GM23338 (cell line): ENCODE data around the gene ZNF532. TPM values are rescaled to one million over a fixed set of nuclear protein-coding genes. Genes with fewer than 3 reads are reported as not detected.

Experiments
- ATAC-seq: fragments of 200-7000 bp; cut with Tn5 transposase; 3 replicates; pipeline ENCODE4 v1.9.1; 2020
- DNase-seq: peaks from one replicate; pipeline ENCODE4 v3.0.0-alpha.2; 2015; ENCODE audit warnings: low spot score
- H2AFZ ChIP-seq: fragments of 200-600 bp; sonication (generic); 2 replicates; pipeline ENCODE4 v1.8.0; 2016; ENCODE audit warnings: antibody characterized with exemption, mild to moderate bottlenecking, moderate library complexity
- H3F3A ChIP-seq: fragments of 200-600 bp; sonication (generic); replicated peaks from 2 replicates; pipeline ENCODE4 v1.8.0; 2017; ENCODE audit warnings: antibody characterized with exemption, mixed run types, low read depth
- H3K27ac ChIP-seq: fragments of 200-600 bp; sonication (generic); 2 replicates; pipeline ENCODE4 v1.6.1; 2016; ENCODE audit warnings: low read depth
- H3K27me3 ChIP-seq: fragments of 200-600 bp; sonication (generic); 2 replicates; pipeline ENCODE4 v1.8.0; 2016; ENCODE audit warnings: mild to moderate bottlenecking, mixed run types, moderate library complexity; ENCODE audit not compliant: insufficient read depth
- H3K36me3 ChIP-seq: fragments of 200-600 bp; sonication (generic); 2 replicates; pipeline ENCODE4 v1.8.0; 2016; ENCODE audit warnings: mild to moderate bottlenecking; ENCODE audit not compliant: insufficient read depth
- H3K4me1 ChIP-seq: fragments of 200-600 bp; sonication (generic); 2 replicates; pipeline ENCODE4 v1.8.0; 2016; ENCODE audit warnings: mild to moderate bottlenecking, moderate library complexity; ENCODE audit not compliant: insufficient read depth
- H3K4me2 ChIP-seq: fragments of 200-600 bp; sonication (generic); 2 replicates; pipeline ENCODE4 v1.7.1; 2017; ENCODE audit warnings: mixed run types
- H3K4me3 ChIP-seq: fragments of 200-600 bp; sonication (generic); 2 replicates; pipeline ENCODE4 v1.6.1; 2016; ENCODE audit warnings: mixed run types
- H3K79me2 ChIP-seq: fragments of 200-600 bp; sonication (generic); replicated peaks from 2 replicates; pipeline ENCODE4 v1.8.0; 2017; ENCODE audit warnings: mild to moderate bottlenecking; ENCODE audit not compliant: insufficient read depth
- H3K9me2 ChIP-seq: fragments of 200-600 bp; sonication (generic); 2 replicates; pipeline ENCODE4 v1.8.0; 2017; ENCODE audit not compliant: insufficient read depth
- H4K20me1 ChIP-seq: fragments of 200-600 bp; sonication (generic); replicated peaks from 2 replicates; pipeline ENCODE4 v1.8.0; 2017; ENCODE audit warnings: mild to moderate bottlenecking; ENCODE audit not compliant: insufficient read depth
- H3K27ac Mint-ChIP-seq: 2 replicates; pipeline ENCODE4 v1.8.0; 2020; ENCODE audit warnings: inconsistent platforms, mild to moderate bottlenecking, moderate library complexity, mixed read lengths
- H3K27me3 Mint-ChIP-seq: 3 replicates; pipeline ENCODE4 v1.8.0; 2022; ENCODE audit warnings: low read depth, mild to moderate bottlenecking, moderate library complexity, mixed read lengths, inconsistent platforms; ENCODE audit not compliant: insufficient read depth, poor library complexity
- H3K36me3 Mint-ChIP-seq: 3 replicates; pipeline ENCODE4 v1.8.0; 2021; ENCODE audit warnings: low read depth, mild to moderate bottlenecking, inconsistent platforms, moderate library complexity, mixed read lengths
- H3K4me1 Mint-ChIP-seq: 3 replicates; pipeline ENCODE4 v1.8.0; 2020; ENCODE audit warnings: mild to moderate bottlenecking, inconsistent platforms, mixed read lengths
- H3K4me3 Mint-ChIP-seq: 3 replicates; pipeline ENCODE4 v1.8.0; 2021; ENCODE audit warnings: moderate library complexity, mild to moderate bottlenecking, inconsistent platforms, mixed read lengths
- H3K9me3 Mint-ChIP-seq: 3 replicates; pipeline ENCODE4 v1.8.0; 2020; ENCODE audit warnings: moderate library complexity, mild to moderate bottlenecking, inconsistent platforms, mixed read lengths
- CREB1 ChIP-seq: fragments of 250-450 bp; sonication (Bioruptor Pico); IDR thresholded peaks from 2 replicates; pipeline ENCODE4 v1.5.0; 2020; ENCODE audit warnings: low read depth, mild to moderate bottlenecking, moderate library complexity
- CTCF ChIP-seq, 2 experiments: fragments of 200-600 bp in 1 of 2; sonication (generic) in 1 of 2; conservative IDR thresholded peaks; 2 replicates each; pipeline versions ENCODE4 v1.5.1 to v1.6.1; 2016 to 2017; ENCODE audit warnings: antibody characterized with exemption in 2 of 2, low read depth in 2 of 2, mild to moderate bottlenecking in 2 of 2, moderate library complexity in 1 of 2
- ETS1 ChIP-seq: IDR thresholded peaks from 2 replicates; pipeline ENCODE4 v1.6.1; 2016; ENCODE audit warnings: antibody characterized with exemption
- EZH2 ChIP-seq: fragments of 200-600 bp; sonication (generic); IDR thresholded peaks from one replicate; pipeline ENCODE4 v1.8.0; 2017; ENCODE audit warnings: antibody characterized with exemption, mild to moderate bottlenecking, low read depth; ENCODE audit not compliant: unreplicated experiment
- EZH2phosphoT487 ChIP-seq: fragments of 200-600 bp; sonication (generic); IDR thresholded peaks from one replicate; pipeline ENCODE4 v1.8.1; 2018; ENCODE audit warnings: antibody characterized with exemption; ENCODE audit not compliant: unreplicated experiment
- JUNB ChIP-seq: IDR thresholded peaks from one replicate; pipeline ENCODE4 v1.6.1; 2016; ENCODE audit warnings: antibody characterized with exemption; ENCODE audit not compliant: unreplicated experiment
- POLR2AphosphoS5 ChIP-seq: IDR thresholded peaks from 2 replicates; pipeline ENCODE4 v1.6.1; 2016; ENCODE audit warnings: antibody characterized with exemption, low read depth
- REST ChIP-seq: IDR thresholded peaks from one replicate; pipeline ENCODE4 v1.6.1; 2018; ENCODE audit warnings: antibody characterized with exemption; ENCODE audit not compliant: unreplicated experiment
- STAT1 ChIP-seq: IDR thresholded peaks from one replicate; pipeline ENCODE4 v1.6.1; 2016; ENCODE audit warnings: antibody characterized with exemption; ENCODE audit not compliant: unreplicated experiment
- ZNF114 ChIP-seq: fragments of 250-450 bp; sonication (Bioruptor Pico); IDR thresholded peaks from 2 replicates; pipeline ENCODE4 v1.5.0; 2020; ENCODE audit warnings: mild to moderate bottlenecking, moderate library complexity
- ZNF331 ChIP-seq: fragments of 250-450 bp; sonication (Bioruptor Pico); IDR thresholded peaks from 2 replicates; pipeline ENCODE4 v1.5.0; 2020; ENCODE audit warnings: low read depth, mild to moderate bottlenecking, moderate library complexity
- polyA plus RNA-seq: library from polyadenylated mRNA; unstranded; fragments of >200 nt; fragmentation: Nextera tagmentation; extraction: Ambion mirVana; gene quantifications from 2 replicates; pipeline ENCODE4 v1.2.1, GENCODE V29; 2016
- total RNA-seq: library from RNA; depleted of rRNA; stranded (reverse); fragments of >200 nt; shearing (Covaris generic); gene quantifications from 2 replicates; pipeline ENCODE4 v1.2.3, GENCODE V29; 2014

The ZNF532 gene
- total and polyA plus RNA-seq, 2 experiments from 2014 or later: 51.5 to 225 TPM

GRCh38 chr18:58941426-58942099, 76.9 kb downstream of the ZNF532 start:
- Mint-ChIP-seq H3K27me3 (peaks cover 11% of the 10 kb centered on the region), H3K4me3 (no peak overlapping the region), H3K4me1 (peaks cover 22% of the 10 kb centered on the region), H3K27ac (no peak overlapping the region), H3K9me3 (no peaks in the 10 kb centered on the region), H3K36me3 (peaks cover 88% of the 10 kb centered on the region)
- ATAC-seq: no peak
- Histone ChIP-seq H3K9me2 (no peaks in the 10 kb centered on the region), H3K27me3 (no peaks in the 10 kb centered on the region), H4K20me1 (peaks cover 28% of the 10 kb centered on the region), H3K79me2 (peaks cover 91% of the 10 kb centered on the region), H3K4me3 (no peak overlapping the region), H3K4me2 (no peak overlapping the region), H3K4me1 (peaks cover 12% of the 10 kb centered on the region), H3K27ac (peak overlapping the region; percentile 70), H3F3A (peaks cover 50% of the 10 kb centered on the region), H3K36me3 (peaks cover 70% of the 10 kb centered on the region), H2AFZ (no peak overlapping the region)
- no peak for DNase-seq
- no peak for TF ChIP-seq CREB1 (CRISPR knock-in tag)
- no peak for TF ChIP-seq ZNF114 (CRISPR knock-in tag)
- no peak for TF ChIP-seq REST
- TF ChIP-seq EZH2phosphoT487: no peak
- no peak for TF ChIP-seq EZH2
- no peak for TF ChIP-seq STAT1

- ATAC-seq (no peak), DNase-seq (no peak)
- Histone ChIP-seq H3K27ac (peak overlapping the region; percentile 86), H3K27me3 (no peaks in the 10 kb centered on the region), H3K4me1 (peaks cover 12% of the 10 kb centered on the region), H3K9me2 (no peaks in the 10 kb centered on the region), H3K79me2 (peaks cover 84% of the 10 kb centered on the region), H2AFZ (no peak overlapping the region), H3K4me2 (no peak overlapping the region), H3K36me3 (peaks cover 65% of the 10 kb centered on the region), H4K20me1 (peaks cover 35% of the 10 kb centered on the region), H3K4me3 (no peak overlapping the region), H3F3A (peaks cover 43% of the 10 kb centered on the region)
- Mint-ChIP-seq H3K4me1 (peaks cover 22% of the 10 kb centered on the region), H3K27ac (peak overlapping the region; percentile 21), H3K9me3 (no peaks in the 10 kb centered on the region), H3K36me3 (peaks cover 88% of the 10 kb centered on the region), H3K4me3 (no peak overlapping the region), H3K27me3 (peaks cover 15% of the 10 kb centered on the region)
- TF ChIP-seq ZNF114 (CRISPR knock-in tag): no peak
- TF ChIP-seq REST: no peak
- TF ChIP-seq ETS1: no peak
- no peak for TF ChIP-seq CREB1 (CRISPR knock-in tag)
- no peak for TF ChIP-seq JUNB
- TF ChIP-seq EZH2: no peak
- no peak for TF ChIP-seq ZNF331 (CRISPR knock-in tag)
- TF ChIP-seq POLR2AphosphoS5: no peak
- no peak for TF ChIP-seq CTCF (conservative IDR thresholded peaks at IDR 0.05; ENCODE audit: low read depth in 2 of 2)
Measured at GRCh38 chr18:58943896-58944295, 79.2 kb downstream of the ZNF532 start.
